DMS 273 (cell line): ENCODE results near the gene USP48.

Experiments used
- DNase-seq: peaks from one replicate; lab custom pipeline; 2025; ENCODE audit not compliant: unreplicated experiment; lab: John Stamatoyannopoulos, UW

Gene USP48

GRCh38 chr1:21670956-21671902 lies 111.7 kb downstream of the USP48 start:
- DNase-seq = no peak

GRCh38 chr1:21670059-21670881 lies 112.7 kb downstream of the USP48 start:
- DNase-seq = no peak

- peak; percentile 80 for DNase-seq
These were observed 113.5 kb downstream of the USP48 start, which contains the start of gene RAP1GAP for GRCh38 chr1:21669258-21670058. Gene RAP1GAP (minus strand): TSS chr1:21669357. CDS start chr1:21620032, 49,325 bp downstream.

- no peak for DNase-seq
These were observed 114.0 kb downstream of the USP48 start for GRCh38 chr1:21668951-21669257.

- DNase-seq = peak; percentile 27
These were observed 114.6 kb downstream of the USP48 start for GRCh38 chr1:21668232-21668950.

GRCh38 chr1:21667348-21668231 lies 115.4 kb downstream of the USP48 start:
- no peak for DNase-seq

GRCh38 chr1:21666576-21667320 lies 116.2 kb downstream of the USP48 start:
- peak; percentile 54 for DNase-seq

- DNase-seq = no peak
These were observed 117.0 kb downstream of the USP48 start for GRCh38 chr1:21665711-21666575.

GRCh38 chr1:21664806-21665588 lies 118.0 kb downstream of the USP48 start:
- no peak for DNase-seq

- DNase-seq = peak; percentile 47
These were observed 118.8 kb downstream of the USP48 start for GRCh38 chr1:21663951-21664805.

- DNase-seq = no peak
These were observed 119.5 kb downstream of the USP48 start for GRCh38 chr1:21663248-21663950.

- DNase-seq = no peak
These were observed 120.3 kb downstream of the USP48 start for GRCh38 chr1:21662426-21663247.

GRCh38 chr1:21661886-21662285 lies 121.1 kb downstream of the USP48 start:
- no peak for DNase-seq

- DNase-seq = no peak
These were observed 123.0 kb downstream of the USP48 start for GRCh38 chr1:21659924-21660326.
